ENCODE data around the gene FBXO24. TPM values are rescaled to one million over a fixed set of nuclear protein-coding genes. Genes with fewer than 3 reads are reported as not detected.

FBXO24 gene
- total and polyA plus RNA-seq, 9 of the 15 experiments (the other 6 are each of a cell fraction or from before 2014, with no cell fraction given): 0.17 to 0.95 (median 0.50) TPM

DNA sequence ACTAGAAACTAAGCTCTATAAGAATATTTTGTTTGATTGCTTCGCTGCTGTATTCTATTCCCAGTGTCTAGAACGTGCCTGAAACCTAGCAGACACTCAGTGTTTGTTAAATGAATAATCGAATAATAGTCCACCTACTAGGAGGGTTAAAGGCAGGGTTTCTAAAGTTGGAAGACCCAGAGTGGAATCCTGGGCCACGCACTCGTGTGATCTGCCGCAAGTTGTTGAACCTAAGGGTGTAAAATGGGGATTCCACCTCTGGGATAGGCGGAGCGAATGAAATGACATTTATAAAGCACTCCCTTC is 47.8 kb upstream of the FBXO24 start (continued):
- TF ChIP-seq POLR2B (IDR thresholded peaks at IDR 0.05; ENCODE audit: low read depth, partially characterized antibody) (no peak), ZBTB5 (IDR thresholded peaks at IDR 0.05) (no peak), WHSC1 (IDR thresholded peaks at IDR 0.05; ENCODE audit: low read length) (no peak), ZNF165 (CRISPR knock-in tag; IDR thresholded peaks at IDR 0.05; ENCODE audit: borderline replicate concordance) (0 out of 2 replicates have a peak, but pooled peaks have one; percentile 74), ZEB2 (IDR thresholded peaks at IDR 0.05) (0 out of 2 replicates have a peak, but pooled peaks have one; percentile 29), SRF (CRISPR knock-in tag; IDR thresholded peaks at IDR 0.05) (peak in 1 of 2 experiments; percentile 66; a peak in 1 of 4 replicates), HLTF (IDR thresholded peaks at IDR 0.05) (0 out of 2 replicates have a peak, but pooled peaks have one; percentile 31), EZH2 (IDR thresholded peaks at IDR 0.05; ENCODE audit: borderline replicate concordance, low read depth, low read length) (no peak), ZBTB17 (CRISPR knock-in tag; IDR thresholded peaks at IDR 0.05) (0 out of 2 replicates have a peak, but pooled peaks have one; percentile 45), U2AF1 (optimal IDR thresholded peaks at IDR 0.05; ENCODE audit: low read depth, low read length) (no peak), SMAD3 (CRISPR knock-in tag; conservative IDR thresholded peaks at IDR 0.05) (0 out of 2 replicates have a peak, but pooled peaks have one; percentile 57), ZNF589 (CRISPR knock-in tag; IDR thresholded peaks at IDR 0.05; ENCODE audit: low read depth) (peak; percentile 48; the same call in 1 of the 2 replicates), POLR2AphosphoS2 (IDR thresholded peaks at IDR 0.05; ENCODE audit: low read length) (no peak), PHB (CRISPR knock-in tag; IDR thresholded peaks at IDR 0.05) (0 out of 2 replicates have a peak, but pooled peaks have one; percentile 69), ZHX1 (conservative IDR thresholded peaks at IDR 0.05; ENCODE audit: low read length) (no peak)
- TF ChIP-seq, protein P1, sequence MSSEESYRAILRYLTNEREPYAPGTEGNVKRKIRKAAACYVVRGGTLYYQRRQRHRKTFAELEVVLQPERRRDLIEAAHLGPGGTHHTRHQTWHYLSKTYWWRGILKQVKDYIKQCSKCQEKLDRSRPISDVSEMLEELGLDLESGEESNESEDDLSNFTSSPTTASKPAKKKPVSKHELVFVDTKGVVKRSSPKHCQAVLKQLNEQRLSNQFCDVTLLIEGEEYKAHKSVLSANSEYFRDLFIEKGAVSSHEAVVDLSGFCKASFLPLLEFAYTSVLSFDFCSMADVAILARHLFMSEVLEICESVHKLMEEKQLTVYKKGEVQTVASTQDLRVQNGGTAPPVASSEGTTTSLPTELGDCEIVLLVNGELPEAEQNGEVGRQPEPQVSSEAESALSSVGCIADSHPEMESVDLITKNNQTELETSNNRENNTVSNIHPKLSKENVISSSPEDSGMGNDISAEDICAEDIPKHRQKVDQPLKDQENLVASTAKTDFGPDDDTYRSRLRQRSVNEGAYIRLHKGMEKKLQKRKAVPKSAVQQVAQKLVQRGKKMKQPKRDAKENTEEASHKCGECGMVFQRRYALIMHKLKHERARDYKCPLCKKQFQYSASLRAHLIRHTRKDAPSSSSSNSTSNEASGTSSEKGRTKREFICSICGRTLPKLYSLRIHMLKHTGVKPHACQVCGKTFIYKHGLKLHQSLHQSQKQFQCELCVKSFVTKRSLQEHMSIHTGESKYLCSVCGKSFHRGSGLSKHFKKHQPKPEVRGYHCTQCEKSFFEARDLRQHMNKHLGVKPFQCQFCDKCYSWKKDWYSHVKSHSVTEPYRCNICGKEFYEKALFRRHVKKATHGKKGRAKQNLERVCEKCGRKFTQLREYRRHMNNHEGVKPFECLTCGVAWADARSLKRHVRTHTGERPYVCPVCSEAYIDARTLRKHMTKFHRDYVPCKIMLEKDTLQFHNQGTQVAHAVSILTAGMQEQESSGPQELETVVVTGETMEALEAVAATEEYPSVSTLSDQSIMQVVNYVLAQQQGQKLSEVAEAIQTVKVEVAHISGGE (CRISPR knock-in tag; IDR thresholded peaks at IDR 0.05): 0 out of 6 replicates have a peak, but pooled peaks of 1 of the 3 experiments have one; percentile 21
- TF ChIP-seq, protein P2, sequence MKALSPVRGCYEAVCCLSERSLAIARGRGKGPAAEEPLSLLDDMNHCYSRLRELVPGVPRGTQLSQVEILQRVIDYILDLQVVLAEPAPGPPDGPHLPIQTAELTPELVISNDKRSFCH (CRISPR knock-in tag; IDR thresholded peaks at IDR 0.05): no peak
- TF ChIP-seq, protein P2 (tag; IDR thresholded peaks at IDR 0.05): 0 out of 2 replicates have a peak, but pooled peaks have one; percentile 52
- TF ChIP-seq, protein P3, sequence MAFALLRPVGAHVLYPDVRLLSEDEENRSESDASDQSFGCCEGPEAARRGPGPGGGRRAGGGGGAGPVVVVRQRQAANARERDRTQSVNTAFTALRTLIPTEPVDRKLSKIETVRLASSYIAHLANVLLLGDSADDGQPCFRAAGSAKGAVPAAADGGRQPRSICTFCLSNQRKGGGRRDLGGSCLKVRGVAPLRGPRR (CRISPR knock-in tag; IDR thresholded peaks at IDR 0.05): peak; percentile 66; the same call in 1 of the 2 replicates
